Mesothelial cell of epicardium (in vitro differentiated cells): ENCODE results near the gene SEC14L5. TPM values are rescaled to one million over a fixed set of nuclear protein-coding genes. Genes with fewer than 3 reads are reported as not detected.
"Not testable (repeated sequence)": the region's sequence is repeated elsewhere in the genome, so short reads cannot be mapped to it uniquely, and the experiment has no call there.

Source experiments
- DNase-seq, 2 experiments: peaks; one replicate each; pipeline ENCODE4 v3.0.0; 2021; ENCODE audit warnings: low spot score in 2 of 2; ENCODE audit not compliant: unreplicated experiment in 2 of 2
- H3K27ac Mint-ChIP-seq: 2 replicates; pipeline ENCODE4 v1.8.0; 2021; ENCODE audit warnings: mixed read lengths
- H3K27me3 Mint-ChIP-seq: 2 replicates; pipeline ENCODE4 v1.8.0; 2021; ENCODE audit warnings: low read depth, mixed read lengths
- H3K36me3 Mint-ChIP-seq: 2 replicates; pipeline ENCODE4 v1.8.0; 2021; ENCODE audit warnings: mixed read lengths
- H3K4me1 Mint-ChIP-seq: 2 replicates; pipeline ENCODE4 v1.8.0; 2021; ENCODE audit warnings: mixed read lengths
- H3K4me3 Mint-ChIP-seq: 2 replicates; pipeline ENCODE4 v1.8.0; 2021; ENCODE audit warnings: mild to moderate bottlenecking, moderate library complexity, mixed read lengths
- H3K9me3 Mint-ChIP-seq: 2 replicates; pipeline ENCODE4 v1.8.0; 2021; ENCODE audit warnings: mixed read lengths
- total RNA-seq: library from RNA; stranded (reverse); gene quantifications from 3 replicates; pipeline ENCODE4 v1.2.1, GENCODE V29; 2021
- TF ChIP-seq, protein P1 (sequence below): fragments of 200-600 bp; sonication (generic); IDR thresholded peaks from one replicate; pipeline ENCODE4 v1.5.0; 2021; ENCODE audit warnings: antibody characterized with exemption; ENCODE audit not compliant: unreplicated experiment

SEC14L5 gene
- total RNA-seq, 1 donor from 2014 or later: 0.13 TPM

DNA sequence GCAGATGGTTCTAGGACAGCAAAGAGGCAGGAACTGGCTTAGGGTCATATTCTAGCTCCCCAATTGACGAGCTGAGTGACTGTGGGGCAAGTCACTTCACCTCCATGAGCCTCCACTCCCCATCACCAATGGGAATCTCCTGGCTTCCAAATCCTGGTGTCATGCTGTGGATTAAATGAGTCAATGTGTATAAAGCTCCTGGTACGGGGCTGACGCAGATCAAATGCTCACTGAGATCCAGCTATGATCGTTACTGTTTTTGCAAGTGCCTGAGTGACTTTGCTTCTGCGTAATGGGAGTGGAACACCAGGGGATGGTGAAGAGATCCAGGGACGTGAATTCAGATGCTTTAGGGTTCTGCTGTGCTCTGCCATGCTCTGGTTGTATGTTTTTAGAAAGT lies 2.4 kb downstream of the SEC14L5 start:
- no peaks in the 10 kb centered on the region for H3K9me3 Mint-ChIP-seq
- peaks cover 15% of the 10 kb centered on the region for H3K4me1 Mint-ChIP-seq
- H3K36me3 Mint-ChIP-seq: no peaks in the 10 kb centered on the region
- no peak for DNase-seq
- TF ChIP-seq, protein P1, sequence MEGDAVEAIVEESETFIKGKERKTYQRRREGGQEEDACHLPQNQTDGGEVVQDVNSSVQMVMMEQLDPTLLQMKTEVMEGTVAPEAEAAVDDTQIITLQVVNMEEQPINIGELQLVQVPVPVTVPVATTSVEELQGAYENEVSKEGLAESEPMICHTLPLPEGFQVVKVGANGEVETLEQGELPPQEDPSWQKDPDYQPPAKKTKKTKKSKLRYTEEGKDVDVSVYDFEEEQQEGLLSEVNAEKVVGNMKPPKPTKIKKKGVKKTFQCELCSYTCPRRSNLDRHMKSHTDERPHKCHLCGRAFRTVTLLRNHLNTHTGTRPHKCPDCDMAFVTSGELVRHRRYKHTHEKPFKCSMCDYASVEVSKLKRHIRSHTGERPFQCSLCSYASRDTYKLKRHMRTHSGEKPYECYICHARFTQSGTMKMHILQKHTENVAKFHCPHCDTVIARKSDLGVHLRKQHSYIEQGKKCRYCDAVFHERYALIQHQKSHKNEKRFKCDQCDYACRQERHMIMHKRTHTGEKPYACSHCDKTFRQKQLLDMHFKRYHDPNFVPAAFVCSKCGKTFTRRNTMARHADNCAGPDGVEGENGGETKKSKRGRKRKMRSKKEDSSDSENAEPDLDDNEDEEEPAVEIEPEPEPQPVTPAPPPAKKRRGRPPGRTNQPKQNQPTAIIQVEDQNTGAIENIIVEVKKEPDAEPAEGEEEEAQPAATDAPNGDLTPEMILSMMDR: no peak
- no peak overlapping the region for H3K4me3 Mint-ChIP-seq
- H3K27me3 Mint-ChIP-seq: peaks cover 40% of the 10 kb centered on the region
- no peak overlapping the region for H3K27ac Mint-ChIP-seq

DNA sequence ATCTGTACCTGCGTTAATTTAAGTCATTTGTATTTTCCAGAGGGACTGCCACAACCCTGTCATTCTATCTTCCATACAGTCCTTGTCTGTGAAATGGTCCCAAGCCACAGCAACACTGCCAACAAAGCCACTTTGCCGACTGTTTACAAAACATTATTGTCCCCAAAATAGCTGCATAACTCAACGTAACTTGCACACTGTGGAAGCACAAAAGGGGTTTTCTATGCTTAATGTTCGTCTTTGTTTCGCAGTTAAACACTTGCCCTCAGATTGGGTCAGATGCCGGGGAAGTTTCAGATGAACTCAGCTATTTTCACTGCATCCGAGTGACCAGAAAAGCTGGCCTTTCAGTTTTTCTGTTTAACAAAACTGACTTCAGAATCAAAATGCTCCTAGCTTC lies 4.6 kb downstream of the SEC14L5 start:
- Mint-ChIP-seq H3K9me3 (no peaks in the 10 kb centered on the region), H3K27ac (no peak overlapping the region), H3K4me3 (no peak overlapping the region), H3K4me1 (peaks cover 9% of the 10 kb centered on the region), H3K36me3 (no peaks in the 10 kb centered on the region), H3K27me3 (peaks cover 36% of the 10 kb centered on the region)
- TF ChIP-seq, protein P1: no peak
- no peak for DNase-seq

DNA sequence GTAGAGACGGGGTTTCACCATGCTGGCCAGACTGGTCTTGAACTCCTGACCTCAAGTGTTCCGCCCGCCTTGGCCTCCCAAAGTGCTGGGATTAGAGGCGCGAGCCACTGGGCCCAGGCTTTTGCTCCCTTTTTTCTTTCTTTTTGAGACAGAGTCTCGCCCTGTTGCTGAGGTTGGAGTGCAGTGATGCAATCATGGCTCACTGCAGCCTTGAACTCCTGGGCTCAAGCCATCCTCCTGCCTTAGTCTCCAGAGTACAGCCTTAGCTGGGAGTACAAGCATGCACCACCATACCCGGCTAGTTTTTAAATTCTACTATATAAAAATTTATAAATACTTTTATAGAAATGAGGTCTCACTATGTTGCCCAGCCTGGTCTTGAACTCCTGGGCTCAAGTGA lies 5.4 kb downstream of the SEC14L5 start:
- not testable (repeated sequence) for H3K9me3 Mint-ChIP-seq, H3K27ac Mint-ChIP-seq, H3K4me1 Mint-ChIP-seq, H3K36me3 Mint-ChIP-seq, H3K4me3 Mint-ChIP-seq, DNase-seq
- peaks cover 32% of the 10 kb centered on the region for H3K27me3 Mint-ChIP-seq

DNA sequence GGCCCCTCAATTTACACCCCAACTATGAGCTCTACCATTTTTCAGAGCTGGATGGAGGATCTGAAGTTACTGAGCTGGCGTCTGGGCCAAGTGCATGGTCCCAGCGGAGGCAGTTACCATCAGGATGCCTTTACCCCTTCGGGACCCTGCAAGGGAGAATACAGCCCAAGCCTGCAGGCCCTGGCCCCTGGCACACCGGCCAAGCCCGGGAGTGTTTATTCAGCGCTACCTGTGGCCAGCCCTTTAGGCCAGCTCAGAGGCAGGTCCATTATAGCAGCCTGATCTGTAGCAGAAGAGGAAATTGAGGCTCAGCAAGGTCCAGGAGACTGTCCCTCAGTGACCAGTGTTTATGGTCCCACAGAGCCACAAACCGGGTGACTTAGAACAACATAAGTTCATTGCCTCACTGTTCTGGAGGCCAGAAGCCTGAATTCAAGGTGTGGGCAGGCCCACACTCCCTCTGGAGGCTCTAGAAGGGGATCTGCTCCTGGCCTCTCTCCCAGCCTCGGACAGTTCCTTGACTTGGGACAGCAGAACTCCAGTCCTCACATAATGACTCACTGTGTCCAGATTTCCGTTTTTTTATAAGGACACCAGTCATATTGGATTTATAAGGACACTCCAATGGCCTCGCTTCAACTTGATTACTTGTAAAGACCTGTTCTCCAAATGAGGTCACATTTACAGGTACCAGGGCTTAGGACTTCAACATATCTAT lies 8.8 kb downstream of the SEC14L5 start:
- peaks cover 15% of the 10 kb centered on the region for H3K27me3 Mint-ChIP-seq
- no peak overlapping the region for H3K4me3 Mint-ChIP-seq
- no peaks in the 10 kb centered on the region for H3K9me3 Mint-ChIP-seq
- no peaks in the 10 kb centered on the region for H3K36me3 Mint-ChIP-seq
- TF ChIP-seq, protein P1: no peak
- no peak for DNase-seq
- no peak overlapping the region for H3K27ac Mint-ChIP-seq
- peaks cover 10% of the 10 kb centered on the region for H3K4me1 Mint-ChIP-seq

DNA sequence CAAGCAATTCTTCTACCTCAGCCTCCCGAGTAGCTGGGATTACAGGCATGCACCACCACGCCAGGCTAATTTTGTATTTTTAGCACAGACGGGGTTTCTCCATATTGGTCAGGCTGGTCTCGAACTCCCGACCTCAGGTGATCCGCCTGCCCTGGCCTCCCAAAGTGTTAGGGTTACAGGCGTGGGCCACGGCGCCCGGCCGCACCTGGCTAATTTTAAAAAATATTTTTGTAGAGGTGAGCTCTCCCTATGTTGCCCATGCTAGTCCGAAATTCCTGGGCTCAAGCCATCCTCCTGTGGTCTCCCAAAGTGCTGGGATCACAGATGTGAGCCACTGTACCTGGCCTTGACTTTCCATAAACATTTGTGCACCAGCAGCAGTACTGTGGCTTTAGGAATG lies 10.1 kb downstream of the SEC14L5 start:
- not testable (repeated sequence) for H3K4me1 Mint-ChIP-seq, H3K27ac Mint-ChIP-seq, H3K4me3 Mint-ChIP-seq, H3K9me3 Mint-ChIP-seq, DNase-seq, H3K36me3 Mint-ChIP-seq
- H3K27me3 Mint-ChIP-seq: peaks cover 13% of the 10 kb centered on the region

DNA sequence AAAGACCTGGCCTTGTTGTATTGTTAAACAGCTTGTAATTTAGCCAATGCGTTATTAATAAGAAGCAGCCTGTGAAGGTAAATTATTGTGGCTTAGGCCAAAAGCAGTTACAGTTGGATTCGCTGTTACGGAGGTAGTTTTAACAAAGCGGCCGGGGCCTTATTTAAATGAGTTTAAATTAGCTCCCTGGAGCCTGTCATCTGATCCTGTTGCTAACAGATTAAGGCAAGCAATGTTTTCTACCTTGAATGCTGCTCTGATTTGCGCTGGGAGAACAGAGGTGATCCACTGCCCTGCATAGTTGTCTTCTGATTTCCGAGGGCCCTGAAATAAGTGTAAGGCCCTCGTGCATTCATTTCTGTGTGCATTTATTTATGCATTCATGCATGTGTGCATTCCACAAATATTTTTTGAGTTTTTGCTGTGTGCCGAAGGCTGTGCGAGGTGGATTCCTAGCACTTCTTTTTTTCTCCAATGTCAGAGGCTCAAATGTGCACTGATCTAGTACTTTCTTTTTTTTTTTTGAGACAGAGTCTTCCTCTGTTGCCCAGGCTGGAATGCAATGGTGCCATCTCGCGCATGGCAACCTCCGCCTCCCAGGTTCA lies 10.9 kb downstream of the SEC14L5 start:
- H3K27ac Mint-ChIP-seq: peak overlapping the region; percentile 34
- no peaks in the 10 kb centered on the region for H3K36me3 Mint-ChIP-seq
- no peaks in the 10 kb centered on the region for H3K9me3 Mint-ChIP-seq
- TF ChIP-seq, protein P1: no peak
- DNase-seq: no peak
- no peak overlapping the region for H3K4me3 Mint-ChIP-seq
- peaks cover 13% of the 10 kb centered on the region for H3K27me3 Mint-ChIP-seq
- peaks cover 10% of the 10 kb centered on the region for H3K4me1 Mint-ChIP-seq
